Loucy (cell line): ENCODE measurements around the gene NME3.

Experiments used
- H2AFZ ChIP-seq: fragments of 200-600 bp; sonication (generic); 2 replicates; pipeline ENCODE4 v1.6.0; 2016; ENCODE audit warnings: antibody characterized with exemption, mild to moderate bottlenecking, low read length, moderate library complexity
- H3F3A ChIP-seq: fragments of 200-600 bp; 2 replicates; pipeline ENCODE4 v1.6.0; 2016; ENCODE audit warnings: antibody characterized with exemption, low read depth, mild to moderate bottlenecking
- H3K27me3 ChIP-seq: fragments of 200-600 bp; sonication (generic); 2 replicates; pipeline ENCODE4 v1.6.1; 2014; ENCODE audit warnings: low read length, mild to moderate bottlenecking; ENCODE audit not compliant: insufficient read depth, poor library complexity, severe bottlenecking
- H3K36me3 ChIP-seq: fragments of 200-600 bp; sonication (generic); 2 replicates; pipeline ENCODE4 v1.6.1; 2016; ENCODE audit warnings: low read length; ENCODE audit not compliant: insufficient read depth
- H3K4me1 ChIP-seq: fragments of 200-600 bp; sonication (generic); 2 replicates; pipeline ENCODE4 v1.5.1; 2014; ENCODE audit warnings: low read length, mild to moderate bottlenecking; ENCODE audit not compliant: insufficient read depth, poor library complexity, severe bottlenecking
- H3K4me2 ChIP-seq: fragments of 200-600 bp; sonication (generic); 2 replicates; pipeline ENCODE4 v1.6.0; 2014; ENCODE audit warnings: antibody characterized with exemption, low read length, low read depth, mild to moderate bottlenecking; ENCODE audit not compliant: poor library complexity, severe bottlenecking
- H3K4me3 ChIP-seq: fragments of 200-600 bp; sonication (generic); 2 replicates; pipeline ENCODE4 v1.5.1; 2014; ENCODE audit warnings: low read length, mild to moderate bottlenecking, mixed read lengths; ENCODE audit not compliant: poor library complexity, severe bottlenecking
- H3K79me2 ChIP-seq: fragments of 200-600 bp; sonication (generic); 2 replicates; pipeline ENCODE4 v1.6.1; 2014; ENCODE audit warnings: low read length; ENCODE audit not compliant: insufficient read depth
- H3K9ac ChIP-seq: fragments of 200-600 bp; sonication (generic); 2 replicates; pipeline ENCODE4 v1.6.0; 2014; ENCODE audit warnings: mild to moderate bottlenecking, low read depth, low read length, moderate library complexity; ENCODE audit not compliant: poor library complexity, severe bottlenecking
- H3K9me2 ChIP-seq: fragments of 200-600 bp; sonication (generic); replicated peaks from 2 replicates; pipeline ENCODE4 v1.6.1; 2016; ENCODE audit warnings: low read depth, low read length, mixed read lengths
- H3K9me3 ChIP-seq: fragments of 200-600 bp; sonication (generic); 2 replicates; pipeline ENCODE4 v1.6.1; 2014; ENCODE audit warnings: mild to moderate bottlenecking, antibody characterized with exemption, low read length, low read depth; ENCODE audit not compliant: insufficient read depth
- H4K20me1 ChIP-seq: fragments of 200-600 bp; sonication (generic); 2 replicates; pipeline ENCODE4 v1.6.0; 2014; ENCODE audit warnings: antibody characterized with exemption, low read length, mild to moderate bottlenecking; ENCODE audit not compliant: insufficient read depth, poor library complexity, severe bottlenecking
- EZH2phosphoT487 ChIP-seq: fragments of 200-600 bp; IDR thresholded peaks from 2 replicates; pipeline ENCODE4 v1.6.1; 2018; ENCODE audit warnings: antibody characterized with exemption, mild to moderate bottlenecking, moderate library complexity, borderline replicate concordance
- TF ChIP-seq, protein P1 (sequence below): fragments of 200-600 bp; sonication (generic); conservative IDR thresholded peaks from 2 replicates; pipeline ENCODE4 v1.5.1; 2014; ENCODE audit warnings: mild to moderate bottlenecking, antibody characterized with exemption, low read length

Gene NME3

DNA sequence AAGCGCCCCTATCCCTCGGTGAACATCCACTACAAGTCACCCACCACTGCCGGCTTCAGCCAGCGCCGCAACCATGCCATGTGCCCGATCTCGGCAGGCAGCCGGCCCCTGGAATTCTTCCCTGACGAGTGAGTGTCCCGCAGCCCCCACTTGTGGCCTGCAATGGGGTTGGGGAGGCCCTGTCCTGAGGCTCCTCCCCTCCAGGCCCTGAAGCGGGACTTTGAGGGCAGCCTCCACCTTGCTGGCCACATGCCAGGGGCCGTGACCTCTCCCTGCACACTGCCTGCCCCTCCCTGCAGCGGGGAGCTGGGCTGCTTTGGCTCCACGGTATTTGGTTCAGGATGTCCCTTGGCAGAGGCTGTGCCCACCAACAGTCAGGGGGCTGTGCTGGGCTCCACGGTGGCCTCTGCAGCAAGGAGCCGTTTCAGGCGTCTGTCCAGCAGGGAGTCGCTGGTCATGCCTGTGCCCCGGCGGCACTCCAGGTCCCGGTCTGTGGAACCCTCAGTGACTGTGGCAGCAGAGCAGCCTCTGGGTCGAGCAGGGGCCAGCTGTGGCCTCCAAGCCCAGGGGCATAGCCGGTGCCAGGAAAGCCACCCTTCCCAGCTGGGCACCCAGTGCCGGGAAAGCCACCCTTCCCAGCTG, 8.3 kb downstream of the NME3 start:
- H3K27me3 ChIP-seq: no peaks in the 10 kb centered on the region
- H3K4me2 ChIP-seq: no peak overlapping the region
- no peaks in the 10 kb centered on the region for H3F3A ChIP-seq
- H3K9me2 ChIP-seq: no peaks in the 10 kb centered on the region
- H3K36me3 ChIP-seq: no peaks in the 10 kb centered on the region
- no peaks in the 10 kb centered on the region for H3K79me2 ChIP-seq
- no peaks in the 10 kb centered on the region for H3K9me3 ChIP-seq
- TF ChIP-seq EZH2phosphoT487: no peak
- TF ChIP-seq, protein P1, sequence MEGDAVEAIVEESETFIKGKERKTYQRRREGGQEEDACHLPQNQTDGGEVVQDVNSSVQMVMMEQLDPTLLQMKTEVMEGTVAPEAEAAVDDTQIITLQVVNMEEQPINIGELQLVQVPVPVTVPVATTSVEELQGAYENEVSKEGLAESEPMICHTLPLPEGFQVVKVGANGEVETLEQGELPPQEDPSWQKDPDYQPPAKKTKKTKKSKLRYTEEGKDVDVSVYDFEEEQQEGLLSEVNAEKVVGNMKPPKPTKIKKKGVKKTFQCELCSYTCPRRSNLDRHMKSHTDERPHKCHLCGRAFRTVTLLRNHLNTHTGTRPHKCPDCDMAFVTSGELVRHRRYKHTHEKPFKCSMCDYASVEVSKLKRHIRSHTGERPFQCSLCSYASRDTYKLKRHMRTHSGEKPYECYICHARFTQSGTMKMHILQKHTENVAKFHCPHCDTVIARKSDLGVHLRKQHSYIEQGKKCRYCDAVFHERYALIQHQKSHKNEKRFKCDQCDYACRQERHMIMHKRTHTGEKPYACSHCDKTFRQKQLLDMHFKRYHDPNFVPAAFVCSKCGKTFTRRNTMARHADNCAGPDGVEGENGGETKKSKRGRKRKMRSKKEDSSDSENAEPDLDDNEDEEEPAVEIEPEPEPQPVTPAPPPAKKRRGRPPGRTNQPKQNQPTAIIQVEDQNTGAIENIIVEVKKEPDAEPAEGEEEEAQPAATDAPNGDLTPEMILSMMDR: no peak
- H2AFZ ChIP-seq: no peak overlapping the region
- H3K4me1 ChIP-seq: no peaks in the 10 kb centered on the region
- H4K20me1 ChIP-seq: no peaks in the 10 kb centered on the region
- no peak overlapping the region for H3K9ac ChIP-seq
- H3K4me3 ChIP-seq: no peak overlapping the region

DNA sequence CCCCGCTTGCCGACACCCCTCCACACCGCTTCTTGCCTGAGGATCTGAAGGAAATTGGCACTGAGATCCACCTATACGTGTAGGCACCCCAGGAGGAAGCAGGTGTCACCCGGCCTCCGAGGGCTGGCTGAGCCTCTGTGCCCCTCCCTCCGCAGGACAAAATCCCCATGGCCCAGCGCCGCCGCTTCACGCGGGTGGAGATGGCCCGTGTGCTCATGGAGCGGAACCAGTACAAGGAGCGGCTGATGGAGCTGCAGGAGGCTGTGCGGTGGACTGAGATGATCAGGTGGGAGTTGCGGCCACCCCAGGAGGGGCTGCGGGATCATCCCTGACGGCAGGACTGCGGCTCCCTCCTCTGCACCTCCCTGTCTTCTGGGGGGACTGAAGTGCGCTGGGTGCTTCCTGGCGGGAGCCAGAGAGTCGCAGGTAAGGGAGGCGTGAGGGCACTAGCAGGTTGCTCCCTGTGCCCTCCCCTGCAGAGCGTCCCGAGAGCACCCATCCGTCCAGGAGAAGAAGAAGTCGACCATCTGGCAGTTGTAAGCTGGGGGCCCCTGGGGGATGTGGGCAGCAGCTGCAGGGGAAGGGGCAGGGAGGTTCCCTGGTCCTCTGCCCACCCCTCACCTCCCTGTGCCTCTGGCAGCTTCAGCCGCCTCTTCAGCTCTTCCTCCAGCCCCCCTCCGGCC, 9.0 kb downstream of the NME3 start:
- H4K20me1 ChIP-seq: no peaks in the 10 kb centered on the region
- TF ChIP-seq EZH2phosphoT487: no peak
- TF ChIP-seq, protein P1: no peak

DNA sequence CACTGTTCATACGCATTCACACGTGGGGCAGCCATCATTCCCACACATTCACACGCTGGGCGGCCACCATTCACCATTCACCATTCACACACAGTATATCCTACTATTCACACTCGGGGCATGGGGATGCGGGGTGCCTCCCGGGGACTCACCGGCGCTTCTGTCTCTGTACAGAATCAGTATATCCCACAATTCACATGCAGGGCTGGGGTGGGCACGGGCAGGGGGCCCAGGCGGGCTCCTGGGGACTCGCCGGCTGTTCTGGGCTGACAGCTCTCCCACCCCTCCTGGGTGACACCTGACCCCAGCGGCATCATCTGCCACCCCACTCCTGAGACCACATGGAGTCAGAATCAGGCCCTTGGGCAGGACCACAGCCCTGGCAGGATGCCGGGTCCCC, 9.6 kb downstream of the NME3 start:
- Histone ChIP-seq H3K4me1 (no peaks in the 10 kb centered on the region), H3K4me3 (no peak overlapping the region), H3K9ac (no peak overlapping the region), H3F3A (no peaks in the 10 kb centered on the region), H3K27me3 (no peaks in the 10 kb centered on the region), H3K9me2 (no peaks in the 10 kb centered on the region), H4K20me1 (no peaks in the 10 kb centered on the region), H3K79me2 (no peaks in the 10 kb centered on the region), H3K36me3 (no peaks in the 10 kb centered on the region), H3K4me2 (no peak overlapping the region), H2AFZ (no peak overlapping the region), H3K9me3 (no peaks in the 10 kb centered on the region)
- no peak for TF ChIP-seq EZH2phosphoT487
- TF ChIP-seq, protein P1: no peak

More for the DNA sequence above, 9.0 kb downstream of the NME3 start:
- no peaks in the 10 kb centered on the region for H3K4me1 ChIP-seq
- H3F3A ChIP-seq: no peaks in the 10 kb centered on the region
- H3K9me2 ChIP-seq: no peaks in the 10 kb centered on the region
- H3K79me2 ChIP-seq: no peaks in the 10 kb centered on the region
- H3K4me2 ChIP-seq: no peak overlapping the region
- no peak overlapping the region for H2AFZ ChIP-seq
- no peaks in the 10 kb centered on the region for H3K27me3 ChIP-seq
- no peaks in the 10 kb centered on the region for H3K9me3 ChIP-seq
- no peak overlapping the region for H3K9ac ChIP-seq
- H3K36me3 ChIP-seq: no peaks in the 10 kb centered on the region
- no peak overlapping the region for H3K4me3 ChIP-seq
